GM23248 (cell line): ENCODE measurements around the gene TNIK. TPM values are rescaled to one million over a fixed set of nuclear protein-coding genes. Genes with fewer than 3 reads are reported as not detected.

Experiments used
- DNase-seq: peaks from one replicate; pipeline ENCODE4 v3.0.0-alpha.2; 2015
- H2AFZ ChIP-seq: fragments of 200-600 bp; sonication (generic); 2 replicates; pipeline ENCODE4 v1.6.1; 2016; ENCODE audit warnings: antibody characterized with exemption
- H3F3A ChIP-seq: fragments of 200-600 bp; sonication (generic); 2 replicates; pipeline ENCODE4 v1.6.1; 2016; ENCODE audit warnings: mild to moderate bottlenecking, antibody characterized with exemption, mixed run types; ENCODE audit not compliant: insufficient read depth
- H3K27ac ChIP-seq: fragments of 200-600 bp; sonication (generic); 2 replicates; pipeline ENCODE4 v1.5.1; 2016; ENCODE audit warnings: mild to moderate bottlenecking
- H3K27me3 ChIP-seq: fragments of 200-600 bp; sonication (generic); replicated peaks from 2 replicates; pipeline ENCODE4 v1.6.1; 2016; ENCODE audit warnings: mild to moderate bottlenecking; ENCODE audit not compliant: insufficient read depth
- H3K36me3 ChIP-seq: fragments of 200-600 bp; sonication (generic); 2 replicates; pipeline ENCODE4 v1.6.1; 2016; ENCODE audit warnings: low read depth, mild to moderate bottlenecking
- H3K4me1 ChIP-seq: fragments of 200-600 bp; sonication (generic); 2 replicates; pipeline ENCODE4 v1.6.1; 2016; ENCODE audit warnings: mild to moderate bottlenecking; ENCODE audit not compliant: insufficient read depth
- H3K4me2 ChIP-seq: fragments of 200-600 bp; sonication (generic); one replicate; pipeline ENCODE4 v1.6.1; 2016; ENCODE audit warnings: mild to moderate bottlenecking; ENCODE audit not compliant: unreplicated experiment
- H3K4me3 ChIP-seq: fragments of 200-600 bp; sonication (generic); 2 replicates; pipeline ENCODE4 v1.5.1; 2016; ENCODE audit warnings: mild to moderate bottlenecking
- H3K79me2 ChIP-seq: fragments of 200-600 bp; sonication (generic); 2 replicates; pipeline ENCODE4 v1.6.1; 2016; ENCODE audit warnings: mild to moderate bottlenecking; ENCODE audit not compliant: insufficient read depth
- H3K9ac ChIP-seq: fragments of 200-600 bp; sonication (generic); 2 replicates; pipeline ENCODE4 v1.6.1; 2016; ENCODE audit warnings: mild to moderate bottlenecking
- H3K9me2 ChIP-seq: fragments of 200-600 bp; sonication (generic); 2 replicates; pipeline ENCODE4 v1.6.1; 2016; ENCODE audit warnings: mixed run types, mild to moderate bottlenecking, moderate library complexity; ENCODE audit not compliant: insufficient read depth
- H3K9me3 ChIP-seq: fragments of 200-600 bp; sonication (generic); one replicate; pipeline ENCODE4 v1.6.1; 2017; ENCODE audit warnings: low read depth
- H4K20me1 ChIP-seq: fragments of 200-600 bp; sonication (generic); 2 replicates; pipeline ENCODE4 v1.6.0; 2016; ENCODE audit not compliant: insufficient read depth
- EZH2 ChIP-seq: fragments of 200-600 bp; sonication (generic); IDR thresholded peaks from 2 replicates; pipeline ENCODE4 v1.6.1; 2018; ENCODE audit warnings: antibody characterized with exemption, mild to moderate bottlenecking; ENCODE audit not compliant: insufficient read depth, poor library complexity, severe bottlenecking
- EZH2phosphoT487 ChIP-seq: fragments of 200-600 bp; sonication (generic); IDR thresholded peaks from 2 replicates; pipeline ENCODE4 v1.6.1; 2018; ENCODE audit warnings: antibody characterized with exemption, moderate library complexity, mild to moderate bottlenecking, low read depth; ENCODE audit not compliant: insufficient read depth
- WGBS, 2 experiments: methylation state at CpG; one replicate each; pipeline ENCODE4 v1.1.6; 2015 to 2017; ENCODE audit warnings: low lambda C conversion rate in 2 of 2, low coverage in 1 of 2; ENCODE audit errors: missing lambda C conversion rate in 2 of 2; 5-methylcytosine and 5-hydroxymethylcytosine counted together
- in situ Hi-C: fragments of 300-500 bp; cut with MboI; formaldehyde crosslinking; loops from 2 replicates; pipeline ENCODE4 v1.15.0; 2020
- polyA plus RNA-seq: library from polyadenylated mRNA; unstranded; fragments of >200 nt; fragmentation: Nextera tagmentation; extraction: Ambion mirVana; gene quantifications from 2 replicates; pipeline ENCODE4 v1.2.1, GENCODE V29; 2016
- total RNA-seq: library from RNA; depleted of rRNA; stranded (reverse); fragments of >200 nt; shearing (Covaris generic); gene quantifications from 2 replicates; pipeline ENCODE4 v1.2.3, GENCODE V29; 2014

Gene TNIK
- total and polyA plus RNA-seq, 2 experiments from 2014 or later: 0.80 to 2.3 TPM

GRCh38 chr3:171095063-171095462 is 365.1 kb downstream of the TNIK start:
- Histone ChIP-seq H3K9me2 (no peaks in the 10 kb centered on the region), H3K36me3 (no peaks in the 10 kb centered on the region), H3K27me3 (no peaks in the 10 kb centered on the region), H3K9ac (no peak overlapping the region), H3K79me2 (no peaks in the 10 kb centered on the region), H3K27ac (no peak overlapping the region), H3K9me3 (no peaks in the 10 kb centered on the region), H3K4me2 (no peak overlapping the region), H3F3A (peaks cover 3% of the 10 kb centered on the region), H3K4me1 (peaks cover 5% of the 10 kb centered on the region), H4K20me1 (no peaks in the 10 kb centered on the region), H2AFZ (no peak overlapping the region), H3K4me3 (no peak overlapping the region)
- in situ Hi-C loops: no loop called here
- WGBS, 2 experiments: 91 to 100% methylated on average over 1 of the region's 1 CpG
- DNase-seq: no peak
- TF ChIP-seq EZH2: no peak
- no peak for TF ChIP-seq EZH2phosphoT487

- Histone ChIP-seq H3F3A (peaks cover 5% of the 10 kb centered on the region), H2AFZ (no peak overlapping the region), H3K4me2 (no peak overlapping the region), H3K4me1 (peaks cover 11% of the 10 kb centered on the region), H3K27me3 (no peaks in the 10 kb centered on the region), H4K20me1 (no peaks in the 10 kb centered on the region), H3K27ac (no peak overlapping the region), H3K9me3 (no peaks in the 10 kb centered on the region), H3K79me2 (no peaks in the 10 kb centered on the region), H3K36me3 (no peaks in the 10 kb centered on the region), H3K9me2 (no peaks in the 10 kb centered on the region), H3K9ac (no peak overlapping the region), H3K4me3 (no peak overlapping the region)
- 96 to 100% methylated on average over 3 of the region's 3 CpGs for WGBS, 2 experiments
- DNase-seq: no peak
- in situ Hi-C loops: no loop called here
- TF ChIP-seq EZH2: no peak
- no peak for TF ChIP-seq EZH2phosphoT487
Measured at GRCh38 chr3:171094411-171094810, 365.8 kb downstream of the TNIK start.

- in situ Hi-C loops: no loop called here
- Histone ChIP-seq H3K4me3 (no peak overlapping the region), H3K4me2 (no peak overlapping the region), H3K36me3 (no peaks in the 10 kb centered on the region), H3K9ac (no peak overlapping the region), H3K9me2 (no peaks in the 10 kb centered on the region), H3K4me1 (peaks cover 21% of the 10 kb centered on the region), H3K27ac (no peak overlapping the region), H3K79me2 (no peaks in the 10 kb centered on the region), H3K9me3 (no peaks in the 10 kb centered on the region), H3K27me3 (no peaks in the 10 kb centered on the region), H2AFZ (no peak overlapping the region), H3F3A (peaks cover 15% of the 10 kb centered on the region), H4K20me1 (no peaks in the 10 kb centered on the region)
- no peak for DNase-seq
- TF ChIP-seq EZH2: no peak
Measured at GRCh38 chr3:171093462-171093861, 366.7 kb downstream of the TNIK start.

- no peaks in the 10 kb centered on the region for H3K79me2 ChIP-seq
- H3K36me3 ChIP-seq: no peaks in the 10 kb centered on the region
- no peak for DNase-seq
- no peak overlapping the region for H3K4me2 ChIP-seq
- H3K27ac ChIP-seq: no peak overlapping the region
- 89% methylated on average over 1 of the region's 1 CpG for WGBS, 2 experiments
- no peak overlapping the region for H2AFZ ChIP-seq
- no peak overlapping the region for H3K9ac ChIP-seq
- H4K20me1 ChIP-seq: no peaks in the 10 kb centered on the region
- H3K27me3 ChIP-seq: no peaks in the 10 kb centered on the region
- H3K9me2 ChIP-seq: no peaks in the 10 kb centered on the region
- in situ Hi-C loops: no loop called here
- H3F3A ChIP-seq: peaks cover 21% of the 10 kb centered on the region
- no peaks in the 10 kb centered on the region for H3K9me3 ChIP-seq
- TF ChIP-seq EZH2 (no peak), EZH2phosphoT487 (no peak)
- no peak overlapping the region for H3K4me3 ChIP-seq
- H3K4me1 ChIP-seq: peaks cover 25% of the 10 kb centered on the region
Measured at GRCh38 chr3:171092467-171092911, 367.7 kb downstream of the TNIK start.

GRCh38 chr3:171090321-171090720 is 369.9 kb downstream of the TNIK start:
- no peaks in the 10 kb centered on the region for H3K27me3 ChIP-seq
- H2AFZ ChIP-seq: no peak overlapping the region
- no peak for DNase-seq
- H3K36me3 ChIP-seq: no peaks in the 10 kb centered on the region
- no peak overlapping the region for H3K4me2 ChIP-seq
- H3K79me2 ChIP-seq: no peaks in the 10 kb centered on the region
- H3K9ac ChIP-seq: no peak overlapping the region
- H3K4me1 ChIP-seq: peaks cover 25% of the 10 kb centered on the region
- in situ Hi-C loops: no loop called here
- H3K4me3 ChIP-seq: no peak overlapping the region
- H3F3A ChIP-seq: peaks cover 21% of the 10 kb centered on the region
- TF ChIP-seq EZH2 (no peak), EZH2phosphoT487 (no peak)
- H3K9me3 ChIP-seq: no peaks in the 10 kb centered on the region
- 98 to 100% methylated on average over 2 of the region's 2 CpGs for WGBS, 2 experiments
- no peak overlapping the region for H3K27ac ChIP-seq
- no peaks in the 10 kb centered on the region for H3K9me2 ChIP-seq
- H4K20me1 ChIP-seq: no peaks in the 10 kb centered on the region
